NCI-H1105 (cell line): ENCODE measurements around the gene SSH2.
"Not testable (repeated sequence)": the region's sequence is repeated elsewhere in the genome, so short reads cannot be mapped to it uniquely, and the experiment has no call there.

ENCODE experiments used
- DNase-seq: peaks from one replicate; lab custom pipeline; 2025; lab: John Stamatoyannopoulos, UW

The SSH2 gene

GRCh38 chr17:29931231-29931932 lies 1.4 kb upstream of the SSH2 start:
- DNase-seq: peak; percentile 91

GRCh38 chr17:29930409-29931010 lies 482 bp upstream of the SSH2 start:
- DNase-seq: no peak

GRCh38 chr17:29929006-29929532 lies 959 bp downstream of the SSH2 start:
- DNase-seq: peak; percentile 16

GRCh38 chr17:29927546-29927945 lies 2.5 kb downstream of the SSH2 start:
- no peak for DNase-seq

GRCh38 chr17:29924786-29925185 lies 5.2 kb downstream of the SSH2 start:
- DNase-seq: no peak

GRCh38 chr17:29918922-29919856 lies 10.8 kb downstream of the SSH2 start:
- no peak for DNase-seq

GRCh38 chr17:29918016-29918415 lies 12.0 kb downstream of the SSH2 start:
- DNase-seq: no peak

GRCh38 chr17:29914819-29915537 lies 15.1 kb downstream of the SSH2 start:
- no peak for DNase-seq

GRCh38 chr17:29911641-29912177 lies 18.3 kb downstream of the SSH2 start:
- no peak for DNase-seq

- DNase-seq: no peak
Measured at GRCh38 chr17:29909236-29910003, 20.6 kb downstream of the SSH2 start.

GRCh38 chr17:29906969-29907368 lies 23.1 kb downstream of the SSH2 start:
- DNase-seq: no peak

- no peak for DNase-seq
Measured at GRCh38 chr17:29905879-29906167, 24.2 kb downstream of the SSH2 start.

- DNase-seq: no peak
Measured at GRCh38 chr17:29905086-29905878, 24.7 kb downstream of the SSH2 start.

GRCh38 chr17:29903471-29903870 lies 26.6 kb downstream of the SSH2 start:
- no peak for DNase-seq

- DNase-seq: not testable (repeated sequence)
Measured at GRCh38 chr17:29897136-29897535, 32.9 kb downstream of the SSH2 start.

- no peak for DNase-seq
Measured at GRCh38 chr17:29892201-29892600, 37.8 kb downstream of the SSH2 start.

- DNase-seq: no peak
Measured at GRCh38 chr17:29891131-29891530, 38.9 kb downstream of the SSH2 start.

GRCh38 chr17:29885031-29885640 lies 44.9 kb downstream of the SSH2 start:
- DNase-seq: no peak

GRCh38 chr17:29883497-29883896 lies 46.5 kb downstream of the SSH2 start:
- DNase-seq: no peak

- DNase-seq: no peak
Measured at GRCh38 chr17:29881256-29881655, 48.8 kb downstream of the SSH2 start.
